ACHN (cell line): ENCODE data around the gene CRYGN.

Experiments used
- DNase-seq: peaks from one replicate; pipeline ENCODE4 v3.0.0-alpha.2; 2015
- in situ Hi-C: cut with HindIII; loops from 2 replicates; pipeline ENCODE4 v1.10.0; 2017; ENCODE audit warnings: low sequenced_read_pairs, low pct_ligation_motif_present, low pct_unique_long_range_greater_than_20kb

The CRYGN gene

DNA sequence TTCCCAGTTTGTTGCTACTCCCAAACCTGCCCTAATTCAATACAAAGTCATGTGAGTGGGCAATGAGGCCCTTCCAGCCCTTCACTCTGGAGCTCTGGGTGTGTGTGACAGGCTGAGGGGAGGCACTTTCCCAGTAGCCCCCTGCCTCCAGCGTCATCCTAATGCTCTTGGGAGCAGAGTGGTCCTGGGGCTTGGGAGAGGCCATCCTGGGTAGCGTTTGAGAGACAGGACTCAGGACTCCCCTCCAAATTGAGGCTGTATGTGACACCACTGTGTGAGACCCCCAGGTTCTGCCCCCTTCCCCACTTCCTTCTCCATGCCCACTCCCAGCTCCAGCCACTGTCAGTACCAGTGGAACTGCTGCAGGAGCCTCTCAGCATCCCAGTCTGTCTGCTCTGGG is 6.5 kb upstream of the CRYGN start:
- in situ Hi-C loops: loop anchor here (10.0 kb wide), 1 partner anchor 82 kb away; no protein-coding TSS in a partner anchor
- no peak for DNase-seq

GRCh38 chr7:151444632-151445031 is 4.7 kb upstream of the CRYGN start:
- DNase-seq: no peak
- in situ Hi-C loops: loop anchor here (10.0 kb wide), 1 partner anchor 80 kb away; no protein-coding TSS in a partner anchor

GRCh38 chr7:151442776-151443496 is 3.0 kb upstream of the CRYGN start:
- no peak for DNase-seq
- in situ Hi-C loops: loop anchor here (10.0 kb wide), 1 partner anchor 78 kb away; no protein-coding TSS in a partner anchor

DNA sequence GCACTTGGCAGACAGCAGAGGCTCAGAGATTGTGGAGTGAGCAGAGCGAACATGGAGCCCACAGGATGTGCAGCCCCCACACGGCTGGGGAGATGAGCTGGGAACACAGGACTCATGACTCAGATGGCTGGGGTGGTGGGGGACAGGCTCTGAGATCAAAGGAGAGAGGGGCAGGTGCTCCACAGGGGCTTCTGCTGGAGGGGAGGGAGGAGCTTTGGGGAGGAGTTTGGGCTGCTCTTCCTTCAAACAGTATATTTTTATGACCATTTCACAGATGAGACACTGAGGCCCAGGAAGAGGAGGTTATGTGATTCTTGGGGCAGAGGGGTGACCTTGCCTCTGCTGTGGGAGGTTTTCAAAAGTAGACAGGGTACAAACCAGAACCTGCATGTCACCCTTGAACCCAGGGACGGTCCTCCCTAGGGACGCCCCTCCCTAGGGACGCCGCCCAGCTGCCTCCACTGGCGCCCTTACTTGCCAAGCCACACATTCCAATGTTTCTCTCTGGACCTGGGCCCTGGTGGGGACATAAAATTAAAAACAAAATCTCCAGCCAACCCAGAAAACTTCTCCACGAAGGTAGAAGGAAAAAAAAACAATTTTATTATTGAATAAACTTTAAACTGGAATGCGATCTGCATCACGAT is 981 bp upstream of the CRYGN start:
- no peak for DNase-seq
- in situ Hi-C loops: loop anchor here (10.0 kb wide), 1 partner anchor 76 kb away; no protein-coding TSS in a partner anchor

- in situ Hi-C loops: no loop called here
- DNase-seq: no peak
Measured at GRCh38 chr7:151438864-151439601, 908 bp downstream of the CRYGN start.

DNA sequence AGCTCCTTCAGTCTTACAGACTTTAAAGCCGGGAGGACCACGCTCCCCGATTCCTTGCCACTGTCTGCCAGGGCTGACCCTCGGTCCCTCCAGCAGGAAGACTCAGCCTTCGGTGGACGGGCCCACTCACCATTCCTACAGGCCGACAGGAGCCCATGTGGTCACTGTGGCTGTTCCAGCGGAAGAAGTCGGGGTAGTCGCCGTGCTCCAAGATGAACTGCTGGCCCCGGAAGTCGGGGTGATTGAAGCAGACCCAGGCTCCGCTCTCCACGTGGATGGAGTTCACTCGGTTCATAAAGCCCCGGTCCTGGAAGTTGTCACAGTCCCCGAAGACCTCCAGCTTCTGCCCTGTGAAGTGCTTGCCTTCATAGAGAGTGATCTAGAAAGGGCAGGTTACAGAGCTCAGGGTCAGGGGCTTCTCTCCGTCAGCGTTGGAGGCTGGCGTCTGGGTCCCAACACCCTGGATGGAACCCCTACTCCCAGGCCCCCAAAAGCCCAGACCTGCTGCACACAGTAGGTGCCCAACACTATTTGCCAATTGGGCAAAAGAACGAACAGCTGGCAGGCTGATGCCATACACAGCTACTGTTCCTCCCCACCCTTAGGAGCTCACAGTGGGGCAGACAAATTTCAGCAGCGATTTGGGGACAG is 1.9 kb downstream of the CRYGN start:
- no peak for DNase-seq
- in situ Hi-C loops: no loop called here

- no peak for DNase-seq
- in situ Hi-C loops: no loop called here
Measured at GRCh38 chr7:151437159-151437553, 2.8 kb downstream of the CRYGN start.

DNA sequence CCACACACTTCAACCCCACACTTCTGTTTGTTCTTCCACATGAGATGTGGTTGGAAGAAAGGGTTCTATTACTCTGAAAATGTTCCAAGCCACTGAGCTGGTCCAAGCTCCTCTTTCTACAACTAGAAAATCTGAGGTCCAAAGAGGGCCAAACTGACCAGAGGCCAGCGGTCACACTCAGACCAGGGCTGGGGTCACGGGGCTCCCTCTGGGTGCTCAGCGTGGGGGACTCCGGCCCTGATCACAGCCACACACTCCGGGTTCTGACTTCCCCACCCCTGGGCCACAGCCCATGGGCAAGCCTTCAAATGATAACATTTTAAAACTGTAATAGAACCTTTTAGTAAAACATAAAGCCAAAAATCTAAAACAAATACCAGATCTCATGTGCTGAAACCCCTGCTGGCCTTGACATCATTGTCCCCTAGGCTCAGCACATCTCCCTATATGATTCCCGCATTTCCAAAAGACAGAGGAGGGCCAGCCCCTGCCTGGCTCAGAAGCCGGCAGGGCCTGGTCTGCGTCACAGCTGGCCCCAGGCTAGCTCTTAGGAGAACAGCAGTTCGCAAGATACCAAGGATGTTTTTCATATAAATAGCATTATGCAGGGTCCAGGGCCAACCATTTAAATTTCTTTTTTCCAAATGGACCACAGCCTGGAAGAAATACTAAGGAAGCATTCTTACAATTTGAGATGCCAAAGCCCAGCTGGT is 3.3 kb downstream of the CRYGN start:
- in situ Hi-C loops: no loop called here

GRCh38 chr7:151435971-151436370 is 4.0 kb downstream of the CRYGN start:
- DNase-seq: no peak
- in situ Hi-C loops: no loop called here

More for the DNA sequence above, 3.3 kb downstream of the CRYGN start:
- DNase-seq: no peak

- in situ Hi-C loops: no loop called here
- no peak for DNase-seq
Measured at GRCh38 chr7:151435103-151435916, 4.6 kb downstream of the CRYGN start.

DNA sequence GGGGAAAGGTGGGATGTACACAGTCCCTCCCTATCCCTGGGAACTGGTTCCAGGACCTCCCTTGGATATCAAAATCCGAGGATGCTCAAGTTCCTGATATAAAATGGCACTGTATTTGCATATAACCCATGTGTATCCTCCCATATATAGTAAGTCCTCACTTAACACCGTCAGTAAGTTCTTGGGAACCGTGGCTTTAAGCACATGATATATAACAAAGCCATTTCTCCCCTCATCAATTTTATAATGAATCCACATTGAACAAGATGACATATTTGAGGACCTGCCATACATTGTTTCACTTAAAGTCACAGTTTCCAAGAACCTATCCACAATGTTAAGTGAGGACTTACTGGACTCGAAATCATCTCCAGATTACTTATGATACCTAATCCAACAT is 5.4 kb downstream of the CRYGN start:
- DNase-seq: no peak
- in situ Hi-C loops: no loop called here

- no peak for DNase-seq
- in situ Hi-C loops: no loop called here
Measured at GRCh38 chr7:151433721-151434400, 6.1 kb downstream of the CRYGN start.

DNA sequence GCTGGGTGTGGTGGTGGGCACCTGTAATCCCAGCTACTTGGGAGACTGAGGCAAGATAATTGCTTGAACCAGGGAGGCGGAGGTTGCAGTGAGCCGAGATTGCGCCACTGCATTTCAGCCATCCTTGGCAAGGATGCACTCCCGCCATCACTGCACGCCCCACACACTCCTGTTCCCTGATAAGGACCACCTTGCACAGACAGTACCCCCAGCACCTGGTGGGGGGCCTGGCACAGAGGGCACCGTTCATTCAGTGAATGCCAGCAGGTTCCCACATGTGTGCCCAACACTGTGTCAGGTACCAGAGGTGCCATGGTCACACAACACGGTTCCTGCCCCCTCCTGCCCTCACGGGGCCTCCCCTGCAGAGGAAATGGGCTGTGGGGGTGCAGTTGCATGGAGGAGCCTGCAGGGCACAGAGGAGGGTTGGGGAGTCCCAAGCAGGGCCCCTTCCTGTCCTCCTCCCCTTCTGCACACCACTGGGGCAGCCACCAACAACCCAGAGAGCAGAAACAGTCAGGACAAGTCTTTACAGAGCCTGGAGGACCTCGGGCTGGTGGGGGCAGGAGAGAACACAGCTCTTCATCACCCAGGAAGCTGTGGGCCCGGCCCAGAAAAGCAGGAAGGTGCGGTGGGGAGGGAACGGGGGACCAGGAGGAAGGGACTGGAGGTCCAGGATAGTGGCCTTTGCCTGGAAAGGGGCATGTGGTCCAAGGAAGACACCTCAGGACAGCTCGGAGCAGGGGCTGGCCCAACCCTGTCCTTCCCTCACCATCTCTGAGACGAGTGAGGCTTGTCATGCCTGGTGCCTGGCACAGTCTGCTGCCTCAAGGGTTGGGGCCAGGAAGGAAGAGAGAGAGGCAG is 7.1 kb downstream of the CRYGN start:
- DNase-seq: no peak
- in situ Hi-C loops: no loop called here

DNA sequence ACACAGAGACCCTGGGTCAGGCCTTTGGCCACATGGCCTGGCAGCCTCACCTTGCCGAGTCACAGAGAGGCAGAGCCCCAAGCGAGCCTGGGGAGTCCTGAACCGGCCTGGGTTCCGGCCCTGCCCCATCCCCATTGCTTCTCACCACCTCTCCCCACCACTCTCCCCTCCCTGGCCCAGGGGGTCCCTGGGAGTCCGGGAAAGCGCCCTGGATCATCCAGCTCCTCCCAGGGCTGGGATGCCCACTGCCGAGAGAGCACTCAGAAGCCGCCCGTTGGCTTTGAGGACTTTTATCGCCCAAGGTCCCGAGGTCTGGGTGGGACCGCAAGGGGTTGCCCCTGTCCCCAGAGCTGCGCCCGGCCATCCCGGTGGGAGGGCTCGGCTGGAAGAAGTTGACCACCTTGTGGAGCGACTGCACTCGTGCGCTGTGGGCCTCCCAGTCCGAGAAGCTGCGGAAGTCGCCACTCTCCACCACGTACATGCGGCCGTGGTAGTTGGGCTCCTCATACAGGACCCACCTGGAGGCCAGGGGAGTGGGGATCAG is 8.1 kb downstream of the CRYGN start:
- DNase-seq: no peak
- in situ Hi-C loops: no loop called here

DNA sequence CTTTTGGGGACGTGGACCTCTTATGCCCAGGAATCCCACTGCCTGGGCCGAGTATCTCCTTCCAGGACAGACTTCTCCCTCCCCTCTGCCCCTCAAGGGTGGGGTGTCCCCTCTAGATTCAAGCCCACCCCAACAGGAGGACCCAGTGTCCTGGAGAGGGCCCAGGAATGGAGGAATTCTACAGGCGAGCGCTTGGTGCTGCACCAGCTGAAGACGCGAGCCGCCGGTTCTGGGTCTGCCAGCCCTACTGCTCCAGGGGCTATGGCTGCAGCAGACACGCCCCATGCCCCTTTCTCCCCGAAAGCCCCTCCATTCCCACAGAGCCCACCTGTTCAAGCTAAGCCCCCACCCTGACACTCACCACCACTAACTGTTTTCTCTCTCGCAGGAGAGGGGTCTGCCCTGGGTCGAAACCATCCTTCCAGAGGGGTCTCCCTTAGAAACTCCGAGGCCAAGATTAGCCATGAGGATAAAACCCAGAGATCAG is 8.6 kb downstream of the CRYGN start:
- no peak for DNase-seq
- in situ Hi-C loops: no loop called here
